Measurements from ENCODE around the gene PCDHGB3. TPM values are rescaled to one million over a fixed set of nuclear protein-coding genes. Genes with fewer than 3 reads are reported as not detected.

PCDHGB3 gene
- total RNA-seq, 1 donor, result 6.2 TPM

- H3K9me3 ChIP-seq (ENCODE audit: low read depth, low read length), result peaks cover 14% of the 10 kb centered on the region
- no peak for DNase-seq (ENCODE audit: insufficient read length, low spot score, missing footprints)
Measured at GRCh38 chr5:141356133-141356532, 13.9 kb upstream of the PCDHGB3 start.

GRCh38 chr5:141356950-141357349 is 13.1 kb upstream of the PCDHGB3 start:
- H4K20me1 ChIP-seq (ENCODE audit: insufficient read depth, low read length), result no peaks in the 10 kb centered on the region
- peaks cover 18% of the 10 kb centered on the region for H3K9me3 ChIP-seq (ENCODE audit: low read depth, low read length)
- H3K4me2 ChIP-seq (ENCODE audit: insufficient read depth, low read length), result no peak overlapping the region
- peaks cover 2% of the 10 kb centered on the region for H3K4me1 ChIP-seq (ENCODE audit: insufficient read depth, low read length)
- H3K27me3 ChIP-seq (ENCODE audit: insufficient read depth, low read length), result peaks cover 30% of the 10 kb centered on the region
- peak; percentile 61 for DNase-seq (ENCODE audit: insufficient read length, low spot score, missing footprints)
- H3K4me3 ChIP-seq (ENCODE audit: insufficient read depth, low read length), result no peak overlapping the region
- H2AFZ ChIP-seq (ENCODE audit: low read length), result no peak overlapping the region
- no peaks in the 10 kb centered on the region for H3K36me3 ChIP-seq (ENCODE audit: insufficient read depth, low read length)
- H3K27ac ChIP-seq (ENCODE audit: low read depth, low read length), result no peak overlapping the region
- no peak for TF ChIP-seq CTCF (IDR thresholded peaks at IDR 0.05; ENCODE audit: extremely low read depth, low read depth, low read length)
- H3K79me2 ChIP-seq (ENCODE audit: insufficient read depth, low read length), result no peaks in the 10 kb centered on the region

More at GRCh38 chr5:141356133-141356532, 13.9 kb upstream of the PCDHGB3 start:
- no peaks in the 10 kb centered on the region for H3K79me2 ChIP-seq (ENCODE audit: insufficient read depth, low read length)
- H3K27me3 ChIP-seq (ENCODE audit: insufficient read depth, low read length), result peaks cover 31% of the 10 kb centered on the region
- no peak overlapping the region for H3K4me3 ChIP-seq (ENCODE audit: insufficient read depth, low read length)
- H4K20me1 ChIP-seq (ENCODE audit: insufficient read depth, low read length), result no peaks in the 10 kb centered on the region
- H3K36me3 ChIP-seq (ENCODE audit: insufficient read depth, low read length), result no peaks in the 10 kb centered on the region
- no peak overlapping the region for H2AFZ ChIP-seq (ENCODE audit: low read length)
- TF ChIP-seq CTCF (IDR thresholded peaks at IDR 0.05; ENCODE audit: extremely low read depth, low read depth, low read length), result no peak
- H3K4me2 ChIP-seq (ENCODE audit: insufficient read depth, low read length), result no peak overlapping the region
- H3K4me1 ChIP-seq (ENCODE audit: insufficient read depth, low read length), result peaks cover 2% of the 10 kb centered on the region
- H3K27ac ChIP-seq (ENCODE audit: low read depth, low read length), result no peak overlapping the region

- peak; percentile 60 for DNase-seq (ENCODE audit: insufficient read length, low spot score, missing footprints)
- peak within 1 kb of the TSS; percentile 73 for H2AFZ ChIP-seq (ENCODE audit: low read length)
- H4K20me1 ChIP-seq (ENCODE audit: insufficient read depth, low read length), result no peaks in the 10 kb centered on the region
- peak within 1 kb of the TSS; percentile 68 for H3K4me3 ChIP-seq (ENCODE audit: insufficient read depth, low read length)
- no peaks in the 10 kb centered on the region for H3K79me2 ChIP-seq (ENCODE audit: insufficient read depth, low read length)
- peaks cover 2% of the 10 kb centered on the region for H3K4me1 ChIP-seq (ENCODE audit: insufficient read depth, low read length)
- H3K27ac ChIP-seq (ENCODE audit: low read depth, low read length), result no peak within 1 kb of the TSS
- H3K36me3 ChIP-seq (ENCODE audit: insufficient read depth, low read length), result no peaks in the 10 kb centered on the region
- peaks cover 29% of the 10 kb centered on the region for H3K9me3 ChIP-seq (ENCODE audit: low read depth, low read length)
- H3K4me2 ChIP-seq (ENCODE audit: insufficient read depth, low read length), result peak within 1 kb of the TSS; percentile 75
- H3K27me3 ChIP-seq (ENCODE audit: insufficient read depth, low read length), result peaks cover 43% of the 10 kb centered on the region
- TF ChIP-seq CTCF (IDR thresholded peaks at IDR 0.05; ENCODE audit: extremely low read depth, low read depth, low read length), result peak; percentile 51
Measured at GRCh38 chr5:141359790-141360426, 10.1 kb upstream of the PCDHGB3 start, which contains the start of gene PCDHGB2. Gene PCDHGB2, plus strand, starts transcription at chr5:141359994. Its CDS starts 142 bp downstream, at chr5:141360136.

- Histone ChIP-seq H3K4me1 (ENCODE audit: insufficient read depth, low read length) (peaks cover 1% of the 10 kb centered on the region), H3K4me2 (ENCODE audit: insufficient read depth, low read length) (no peak overlapping the region), H3K27me3 (ENCODE audit: insufficient read depth, low read length) (peaks cover 50% of the 10 kb centered on the region), H3K79me2 (ENCODE audit: insufficient read depth, low read length) (no peaks in the 10 kb centered on the region), H3K36me3 (ENCODE audit: insufficient read depth, low read length) (no peaks in the 10 kb centered on the region), H3K9me3 (ENCODE audit: low read depth, low read length) (peaks cover 33% of the 10 kb centered on the region), H3K27ac (ENCODE audit: low read depth, low read length) (no peak overlapping the region), H2AFZ (ENCODE audit: low read length) (no peak overlapping the region), H4K20me1 (ENCODE audit: insufficient read depth, low read length) (no peaks in the 10 kb centered on the region), H3K4me3 (ENCODE audit: insufficient read depth, low read length) (peak overlapping the region; percentile 11)
- peak; percentile 58 for DNase-seq (ENCODE audit: insufficient read length, low spot score, missing footprints)
- TF ChIP-seq CTCF (IDR thresholded peaks at IDR 0.05; ENCODE audit: extremely low read depth, low read depth, low read length), result no peak
Measured at GRCh38 chr5:141360685-141361084, 9.4 kb upstream of the PCDHGB3 start.
